Activated naive CD4-positive, alpha-beta T cell treated with anti-CD3 and anti-CD28 coated beads, Interleukin-2, amount 10 ng/mL, durations not matched to agents 7 days and 5 days (primary cell): ENCODE data around the gene LCN9.
"Not testable (repeated sequence)": the region's sequence is repeated elsewhere in the genome, so short reads cannot be mapped to it uniquely, and the experiment has no call there.

ENCODE experiments used
- CTCF ChIA-PET: fragments of 350-600 bp; sonication (Branson Sonifier 250); formaldehyde crosslinking; loops from one replicate; lab custom pipeline; 2021; ENCODE audit warnings: antibody characterized with exemption; lab: Charles Lee
- DNase-seq: peaks from one replicate; pipeline ENCODE4 v3.0.0-alpha.2; 2020
- H3K27ac Mint-ChIP-seq: one replicate; pipeline ENCODE4 v1.8.0; 2021; ENCODE audit warnings: mild to moderate bottlenecking, moderate library complexity, mixed read lengths
- H3K27me3 Mint-ChIP-seq: one replicate; pipeline ENCODE4 v1.8.0; 2021; ENCODE audit warnings: mild to moderate bottlenecking, mixed read lengths
- H3K36me3 Mint-ChIP-seq: one replicate; pipeline ENCODE4 v1.8.0; 2021; ENCODE audit warnings: mixed read lengths
- H3K4me1 Mint-ChIP-seq: one replicate; pipeline ENCODE4 v1.8.0; 2021; ENCODE audit warnings: mixed read lengths
- H3K4me3 Mint-ChIP-seq: one replicate; pipeline ENCODE4 v1.8.0; 2021; ENCODE audit warnings: mild to moderate bottlenecking, moderate library complexity, mixed read lengths
- H3K9me3 Mint-ChIP-seq: one replicate; pipeline ENCODE4 v1.8.0; 2021; ENCODE audit warnings: mixed read lengths

Gene LCN9

GRCh38 chr9:135632841-135633240 is 30.3 kb upstream of the LCN9 start:
- no peak for DNase-seq
- Mint-ChIP-seq H3K4me1 (no peaks in the 10 kb centered on the region), H3K9me3 (no peaks in the 10 kb centered on the region), H3K27ac (no peak overlapping the region), H3K27me3 (peaks cover 11% of the 10 kb centered on the region), H3K4me3 (no peak overlapping the region), H3K36me3 (no peaks in the 10 kb centered on the region)
- CTCF ChIA-PET: no interaction called here

GRCh38 chr9:135636930-135637530 is 26.1 kb upstream of the LCN9 start:
- H3K27ac Mint-ChIP-seq, CTCF ChIA-PET, DNase-seq: not testable (repeated sequence)

GRCh38 chr9:135639196-135639595 is 23.9 kb upstream of the LCN9 start, which contains the start of gene GLT6D1:
Gene GLT6D1 (minus strand): TSS chr9:135639540. CDS start chr9:135639187, 353 bp downstream.
- no peaks in the 10 kb centered on the region for H3K36me3 Mint-ChIP-seq
- no peak within 1 kb of the TSS for H3K4me3 Mint-ChIP-seq
- peaks cover 11% of the 10 kb centered on the region for H3K27me3 Mint-ChIP-seq
- CTCF ChIA-PET: no interaction called here
- no peak within 1 kb of the TSS for H3K27ac Mint-ChIP-seq
- H3K9me3 Mint-ChIP-seq: peaks cover 7% of the 10 kb centered on the region
- DNase-seq: no peak
- no peaks in the 10 kb centered on the region for H3K4me1 Mint-ChIP-seq

More at GRCh38 chr9:135636930-135637530, 26.1 kb upstream of the LCN9 start:
- not testable (repeated sequence) for H3K4me3 Mint-ChIP-seq, H3K9me3 Mint-ChIP-seq, H3K36me3 Mint-ChIP-seq, H3K4me1 Mint-ChIP-seq
- peaks cover 11% of the 10 kb centered on the region for H3K27me3 Mint-ChIP-seq

GRCh38 chr9:135641047-135641446 is 22.1 kb upstream of the LCN9 start:
- Mint-ChIP-seq H3K9me3 (peaks cover 19% of the 10 kb centered on the region), H3K27me3 (no peaks in the 10 kb centered on the region), H3K4me3 (no peak overlapping the region), H3K4me1 (no peaks in the 10 kb centered on the region), H3K27ac (no peak overlapping the region), H3K36me3 (no peaks in the 10 kb centered on the region)
- CTCF ChIA-PET: no interaction called here
- DNase-seq: no peak

GRCh38 chr9:135641745-135642144 is 21.4 kb upstream of the LCN9 start:
- Mint-ChIP-seq H3K36me3 (no peaks in the 10 kb centered on the region), H3K4me3 (no peak overlapping the region), H3K27ac (no peak overlapping the region), H3K27me3 (no peaks in the 10 kb centered on the region), H3K9me3 (peaks cover 23% of the 10 kb centered on the region), H3K4me1 (no peaks in the 10 kb centered on the region)
- CTCF ChIA-PET: no interaction called here
- no peak for DNase-seq

GRCh38 chr9:135644631-135645218 is 18.4 kb upstream of the LCN9 start:
- CTCF ChIA-PET: no interaction called here
- Mint-ChIP-seq H3K4me1 (no peaks in the 10 kb centered on the region), H3K4me3 (no peak overlapping the region), H3K27me3 (no peaks in the 10 kb centered on the region), H3K9me3 (peaks cover 39% of the 10 kb centered on the region), H3K36me3 (peaks cover 1% of the 10 kb centered on the region), H3K27ac (no peak overlapping the region)
- no peak for DNase-seq

GRCh38 chr9:135647884-135648283 is 15.2 kb upstream of the LCN9 start:
- Mint-ChIP-seq H3K36me3 (peaks cover 1% of the 10 kb centered on the region), H3K9me3 (peaks cover 48% of the 10 kb centered on the region)

GRCh38 chr9:135648494-135649410 is 14.4 kb upstream of the LCN9 start:
- CTCF ChIA-PET: no interaction called here
- Mint-ChIP-seq H3K27ac (no peak overlapping the region), H3K27me3 (no peaks in the 10 kb centered on the region), H3K9me3 (peaks cover 46% of the 10 kb centered on the region), H3K36me3 (peaks cover 1% of the 10 kb centered on the region), H3K4me1 (no peaks in the 10 kb centered on the region), H3K4me3 (no peak overlapping the region)
- no peak for DNase-seq

More at GRCh38 chr9:135647884-135648283, 15.2 kb upstream of the LCN9 start:
- Mint-ChIP-seq H3K27me3 (no peaks in the 10 kb centered on the region), H3K4me1 (no peaks in the 10 kb centered on the region), H3K27ac (no peak overlapping the region), H3K4me3 (no peak overlapping the region)
- DNase-seq: no peak
- CTCF ChIA-PET: no interaction called here

- DNase-seq: no peak
- no peaks in the 10 kb centered on the region for H3K4me1 Mint-ChIP-seq
- no peak overlapping the region for H3K4me3 Mint-ChIP-seq
- no peak overlapping the region for H3K27ac Mint-ChIP-seq
- peaks cover 1% of the 10 kb centered on the region for H3K36me3 Mint-ChIP-seq
- no peaks in the 10 kb centered on the region for H3K27me3 Mint-ChIP-seq
- peaks cover 41% of the 10 kb centered on the region for H3K9me3 Mint-ChIP-seq
- CTCF ChIA-PET: no interaction called here
Measured at GRCh38 chr9:135649508-135649907, 13.6 kb upstream of the LCN9 start.

- no peak overlapping the region for H3K4me3 Mint-ChIP-seq
- CTCF ChIA-PET: no interaction called here
- DNase-seq: no peak
- peaks cover 34% of the 10 kb centered on the region for H3K9me3 Mint-ChIP-seq
- H3K36me3 Mint-ChIP-seq: peaks cover 1% of the 10 kb centered on the region
- H3K27ac Mint-ChIP-seq: no peak overlapping the region
- no peaks in the 10 kb centered on the region for H3K27me3 Mint-ChIP-seq
- H3K4me1 Mint-ChIP-seq: no peaks in the 10 kb centered on the region
Measured at GRCh38 chr9:135650408-135650807, 12.7 kb upstream of the LCN9 start.

GRCh38 chr9:135655317-135655716 is 7.8 kb upstream of the LCN9 start:
- H3K4me3 Mint-ChIP-seq: no peak overlapping the region
- peaks cover 5% of the 10 kb centered on the region for H3K9me3 Mint-ChIP-seq
- H3K27ac Mint-ChIP-seq: no peak overlapping the region
- no peak for DNase-seq
- peaks cover 4% of the 10 kb centered on the region for H3K27me3 Mint-ChIP-seq
- H3K4me1 Mint-ChIP-seq: no peaks in the 10 kb centered on the region
- H3K36me3 Mint-ChIP-seq: no peaks in the 10 kb centered on the region
- CTCF ChIA-PET: no interaction called here

GRCh38 chr9:135657416-135657815 is 5.7 kb upstream of the LCN9 start:
- CTCF ChIA-PET: no interaction called here
- Mint-ChIP-seq H3K4me3 (no peak overlapping the region), H3K36me3 (no peaks in the 10 kb centered on the region), H3K27me3 (peaks cover 4% of the 10 kb centered on the region), H3K4me1 (no peaks in the 10 kb centered on the region), H3K27ac (no peak overlapping the region), H3K9me3 (peaks cover 2% of the 10 kb centered on the region)
- no peak for DNase-seq

GRCh38 chr9:135659252-135659651 is 3.9 kb upstream of the LCN9 start:
- Mint-ChIP-seq H3K36me3 (no peaks in the 10 kb centered on the region), H3K27ac (no peak overlapping the region), H3K27me3 (peaks cover 4% of the 10 kb centered on the region), H3K4me1 (no peaks in the 10 kb centered on the region), H3K4me3 (no peak overlapping the region), H3K9me3 (no peaks in the 10 kb centered on the region)
- CTCF ChIA-PET: interaction anchor here (0.7 kb wide), 1 partner anchor 58 kb away, joined by 3 read pairs; no protein-coding TSS in a partner anchor
- no peak for DNase-seq

- H3K27ac Mint-ChIP-seq: no peak overlapping the region
Measured at GRCh38 chr9:135660407-135660806, 2.7 kb upstream of the LCN9 start.

More at GRCh38 chr9:135660407-135660806, 2.7 kb upstream of the LCN9 start:
- Mint-ChIP-seq H3K4me3 (no peak overlapping the region), H3K36me3 (no peaks in the 10 kb centered on the region), H3K4me1 (no peaks in the 10 kb centered on the region), H3K9me3 (no peaks in the 10 kb centered on the region), H3K27me3 (peaks cover 4% of the 10 kb centered on the region)
- CTCF ChIA-PET: no interaction called here
- DNase-seq: no peak
